Prostate gland (tissue), 2 donors: Measurements from ENCODE around the gene AIFM2. TPM values are rescaled to one million over a fixed set of nuclear protein-coding genes. Genes with fewer than 3 reads are reported as not detected.
A peak's percentile ranks its signal among the peaks of the same experiment; 100 is the strongest.
"Not testable (repeated sequence)": the region's sequence is repeated elsewhere in the genome, so short reads cannot be mapped to it uniquely, and the experiment has no call there.

Experiments used
- DNase-seq: peaks from one replicate; pipeline ENCODE4 v3.0.0-alpha.2; 2019; ENCODE audit warnings: low spot score
- H3K27ac ChIP-seq, 2 donors: fragments of 200-600 bp; sonication (generic); 2 replicates each; pipeline ENCODE4 v1.5.1; 2017 to 2019
- H3K27me3 ChIP-seq: fragments of 200-600 bp; sonication (generic); replicated peaks from 2 replicates; pipeline ENCODE4 v1.5.1; 2019; ENCODE audit not compliant: insufficient read depth
- H3K36me3 ChIP-seq, 2 donors: fragments of 200-600 bp; sonication (generic); 1 replicate in 1 of 2; 2 replicates in 1 of 2; pipeline versions ENCODE4 v1.5.1 to v1.8.1; 2017 to 2019
- H3K4me1 ChIP-seq: fragments of 200-600 bp; sonication (generic); replicated peaks from 2 replicates; pipeline ENCODE4 v1.5.1; 2019
- H3K4me3 ChIP-seq, 2 donors: fragments of 200-600 bp; sonication (generic); 2 replicates each; pipeline ENCODE4 v1.5.1; 2017 to 2019
- H3K9me3 ChIP-seq: fragments of 200-600 bp; sonication (generic); 2 replicates; pipeline ENCODE4 v1.5.1; 2017
- POLR2A ChIP-seq: fragments of 450-650 bp; IDR thresholded peaks from one replicate; pipeline ENCODE4 v1.6.1; 2016; ENCODE audit warnings: antibody characterized with exemption, mild to moderate bottlenecking
- POLR2AphosphoS5 ChIP-seq: sonication (generic); formaldehyde crosslinking; IDR thresholded peaks from one replicate; pipeline ENCODE4 v1.6.1; 2017; ENCODE audit warnings: antibody characterized with exemption
- WGBS: methylation state at CpG from one replicate; pipeline ENCODE4 v1.1.5; 2018; 5-methylcytosine and 5-hydroxymethylcytosine counted together
- intact Hi-C: fragments of 100-400 bp; cut with DNase I; formaldehyde crosslinking; loops from one replicate; pipeline ENCODE4 v1.14.2; 2022
- total RNA-seq, 2 donors: library from RNA; depleted of rRNA; stranded (reverse); fragments of >200 nt; gene quantifications; one replicate each; pipeline ENCODE4 v1.1.0, GENCODE V29; 2016
- TF ChIP-seq, protein P1 (sequence below), 4 experiments: fragments of 200-600 bp in 2 of 4; fragments of 450-650 bp in 2 of 4; sonication (generic) in 2 of 4; IDR thresholded peaks; 1 replicate in 3 of 4; 2 replicates in 1 of 4; pipeline ENCODE4 v1.5.1; 2016 to 2019; ENCODE audit warnings: antibody characterized with exemption in 4 of 4, mild to moderate bottlenecking in 2 of 4, moderate library complexity in 2 of 4

Gene AIFM2
- total RNA-seq, result 10 to 100 TPM; 10.7 to 12.2 TPM

DNA sequence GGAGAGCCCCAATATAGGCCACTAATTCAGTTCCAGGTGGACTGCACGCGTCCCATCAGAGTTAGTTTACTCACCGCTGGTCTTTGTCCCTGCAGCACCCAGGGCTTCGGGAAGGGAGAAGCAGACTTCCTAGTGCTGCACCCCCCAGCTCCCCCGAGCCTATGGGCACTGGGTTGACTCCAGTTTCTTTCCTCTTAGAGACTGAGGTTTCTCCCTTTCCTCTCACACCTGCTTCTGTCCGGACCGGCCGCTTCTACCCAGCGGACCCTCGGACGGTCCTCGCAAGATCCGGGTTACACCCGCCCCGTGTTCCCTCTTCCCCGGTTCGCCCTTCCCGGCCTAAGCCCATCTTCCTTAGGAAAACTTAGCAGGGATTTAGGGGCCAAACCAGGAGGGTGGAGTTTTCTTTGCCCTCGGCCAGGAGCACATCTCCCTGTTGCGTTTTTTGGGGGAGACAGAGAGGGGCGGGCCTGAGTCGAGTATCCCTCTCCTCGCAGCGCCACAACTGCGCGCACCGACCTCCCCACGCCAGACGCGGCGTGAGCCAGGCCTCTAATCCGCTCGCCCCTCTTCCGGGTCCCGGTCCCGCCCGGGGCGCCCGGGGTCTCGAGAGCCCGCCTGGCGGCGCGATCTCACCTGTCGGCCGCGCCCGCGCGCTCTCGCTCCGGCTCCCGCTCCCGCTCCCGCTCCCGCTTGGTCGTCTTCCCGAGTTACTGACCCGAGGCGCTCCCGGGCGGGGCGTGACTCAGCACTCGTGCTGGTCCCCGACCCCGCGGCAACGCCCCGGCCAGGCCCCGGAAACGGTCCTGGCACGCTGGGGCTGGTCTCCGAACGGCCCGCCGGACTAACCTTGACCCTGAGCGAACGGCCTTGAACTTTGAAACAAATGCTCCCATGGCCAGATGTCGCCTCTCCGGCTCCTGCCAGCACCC lies at the start of gene AIFM2:
TSS of gene AIFM2 (minus strand) at position 728 of the 932 bp plus-strand sequence. CDS start 8,741 bp downstream, outside the sequence.
- TF ChIP-seq POLR2AphosphoS5, result peak; percentile 35
- TF ChIP-seq POLR2A, result peak; percentile 66
- TF ChIP-seq, protein P1, sequence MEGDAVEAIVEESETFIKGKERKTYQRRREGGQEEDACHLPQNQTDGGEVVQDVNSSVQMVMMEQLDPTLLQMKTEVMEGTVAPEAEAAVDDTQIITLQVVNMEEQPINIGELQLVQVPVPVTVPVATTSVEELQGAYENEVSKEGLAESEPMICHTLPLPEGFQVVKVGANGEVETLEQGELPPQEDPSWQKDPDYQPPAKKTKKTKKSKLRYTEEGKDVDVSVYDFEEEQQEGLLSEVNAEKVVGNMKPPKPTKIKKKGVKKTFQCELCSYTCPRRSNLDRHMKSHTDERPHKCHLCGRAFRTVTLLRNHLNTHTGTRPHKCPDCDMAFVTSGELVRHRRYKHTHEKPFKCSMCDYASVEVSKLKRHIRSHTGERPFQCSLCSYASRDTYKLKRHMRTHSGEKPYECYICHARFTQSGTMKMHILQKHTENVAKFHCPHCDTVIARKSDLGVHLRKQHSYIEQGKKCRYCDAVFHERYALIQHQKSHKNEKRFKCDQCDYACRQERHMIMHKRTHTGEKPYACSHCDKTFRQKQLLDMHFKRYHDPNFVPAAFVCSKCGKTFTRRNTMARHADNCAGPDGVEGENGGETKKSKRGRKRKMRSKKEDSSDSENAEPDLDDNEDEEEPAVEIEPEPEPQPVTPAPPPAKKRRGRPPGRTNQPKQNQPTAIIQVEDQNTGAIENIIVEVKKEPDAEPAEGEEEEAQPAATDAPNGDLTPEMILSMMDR (IDR thresholded peaks at IDR 0.05), result peak in 2 of 4 experiments; percentile 29 to 40
- WGBS, result 7% methylated on average over 40 of the region's 80 CpGs
- H3K9me3 ChIP-seq, result no peaks in the 10 kb centered on the region
- intact Hi-C loops, result no loop called here
- H3K27ac ChIP-seq, result peak within 1 kb of the TSS; percentile 76
- no peaks in the 10 kb centered on the region for H3K36me3 ChIP-seq
- DNase-seq, result peak; percentile 57
- no peaks in the 10 kb centered on the region for H3K4me1 ChIP-seq
- H3K27me3 ChIP-seq, result no peaks in the 10 kb centered on the region
- H3K4me3 ChIP-seq, result peak within 1 kb of the TSS; percentile 62 to 68

DNA sequence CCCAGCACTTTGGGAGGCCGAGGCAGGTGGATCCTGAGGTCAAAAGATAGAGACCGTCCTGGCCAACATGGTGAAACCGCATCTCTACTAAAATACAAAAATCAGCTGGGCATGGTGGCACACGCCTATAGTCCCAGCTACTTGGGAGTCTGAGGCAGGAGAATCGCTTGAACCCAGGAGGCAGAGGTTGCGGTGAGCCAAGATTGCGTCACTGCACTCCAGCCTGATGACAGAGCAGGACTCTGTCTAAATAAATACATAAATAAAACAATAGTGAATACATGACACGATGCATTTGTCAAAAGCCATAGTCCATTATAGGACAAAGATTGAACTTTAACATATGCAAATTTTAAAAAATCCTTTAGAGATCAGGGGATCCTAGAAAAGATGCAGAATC lies 46.6 kb upstream of the AIFM2 start:
- H3K9me3 ChIP-seq, H3K4me1 ChIP-seq, H3K27ac ChIP-seq, intact Hi-C loops, H3K36me3 ChIP-seq, H3K27me3 ChIP-seq, DNase-seq, H3K4me3 ChIP-seq: not testable (repeated sequence)
- 93% methylated on average over 8 of the region's 8 CpGs for WGBS

DNA sequence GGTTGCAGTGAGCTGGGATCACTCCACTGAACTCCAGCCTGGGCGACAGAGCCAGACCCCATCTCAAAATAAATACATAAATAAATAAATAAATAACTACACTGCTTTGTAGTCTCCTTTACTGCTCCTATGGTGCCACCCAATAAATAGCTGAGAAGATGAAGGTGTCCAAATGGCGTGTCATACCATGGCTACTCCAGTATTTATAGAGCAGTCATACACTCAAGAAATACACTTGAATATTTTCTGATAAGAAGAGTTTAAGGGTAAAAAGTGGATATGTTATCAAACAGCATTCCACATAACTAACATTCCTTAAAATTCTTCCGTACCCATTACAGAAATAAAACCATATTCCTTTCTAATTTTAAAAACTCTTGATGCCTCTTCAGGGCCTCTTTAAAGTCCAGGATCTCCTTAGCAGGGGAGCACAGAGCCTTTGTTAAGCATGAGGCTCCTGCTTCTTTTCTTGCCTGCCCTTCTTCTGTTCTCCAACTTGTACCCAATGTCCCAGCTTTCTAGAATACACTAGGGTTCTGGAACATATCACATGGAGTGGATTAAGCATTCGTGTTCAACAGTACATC lies 45.6 kb upstream of the AIFM2 start:
- Histone ChIP-seq H3K27me3 (no peaks in the 10 kb centered on the region), H3K4me3 (no peak overlapping the region), H3K27ac (no peak overlapping the region), H3K36me3 (no peaks in the 10 kb centered on the region), H3K9me3 (no peaks in the 10 kb centered on the region), H3K4me1 (no peaks in the 10 kb centered on the region)
- WGBS, result 85% methylated on average over 4 of the region's 4 CpGs
- DNase-seq, result no peak
- intact Hi-C loops, result no loop called here
- TF ChIP-seq POLR2AphosphoS5 (no peak), POLR2A (no peak)
- TF ChIP-seq, protein P1 (IDR thresholded peaks at IDR 0.05), result no peak

DNA sequence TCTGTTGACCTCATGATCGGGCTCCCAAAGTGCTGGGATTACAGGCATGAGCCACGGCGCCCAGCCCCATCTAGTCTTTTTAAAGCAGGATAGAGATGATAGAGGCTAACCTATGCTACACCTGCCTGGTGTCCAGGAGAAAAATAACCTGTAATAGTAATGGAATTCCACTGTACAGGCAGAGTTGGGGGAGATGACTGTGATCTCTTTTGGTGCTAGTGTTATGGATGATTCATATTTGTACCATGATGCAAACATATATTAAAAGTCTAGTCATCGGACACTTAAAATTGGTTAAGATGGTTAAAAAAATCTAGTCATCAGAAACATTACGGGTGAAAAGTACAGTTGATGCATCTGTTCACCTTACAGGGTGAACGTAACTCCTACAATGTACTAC lies 43.8 kb upstream of the AIFM2 start:
- 84% methylated on average over 6 of the region's 6 CpGs for WGBS
- H3K4me3 ChIP-seq, result no peak overlapping the region

DNA sequence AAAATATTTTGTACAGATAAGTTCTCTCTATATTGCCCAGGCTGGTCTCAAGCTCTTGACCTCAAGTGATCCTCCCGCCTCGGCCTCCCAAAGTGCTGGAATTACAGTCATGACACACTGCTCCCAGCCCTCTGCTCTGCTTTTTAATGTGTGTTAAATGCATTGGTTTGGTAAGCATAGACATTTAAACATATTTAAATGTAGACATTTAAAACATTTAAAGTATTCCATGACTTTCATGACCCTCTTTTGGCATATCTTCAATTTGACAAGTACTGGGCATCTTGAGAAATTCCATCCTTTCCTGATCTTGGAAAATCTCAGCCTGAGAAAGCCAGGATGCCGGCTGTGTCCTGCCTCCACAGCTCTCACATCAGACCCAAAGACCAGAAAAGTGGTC lies 42.9 kb upstream of the AIFM2 start:
- intact Hi-C loops, result no loop called here
- H3K9me3 ChIP-seq, result no peaks in the 10 kb centered on the region
- no peak overlapping the region for H3K27ac ChIP-seq
- TF ChIP-seq POLR2A (no peak), POLR2AphosphoS5 (no peak)
- TF ChIP-seq, protein P1 (IDR thresholded peaks at IDR 0.05), result no peak
- DNase-seq, result no peak
- H3K4me3 ChIP-seq, result no peak overlapping the region
- no peaks in the 10 kb centered on the region for H3K27me3 ChIP-seq
- no peaks in the 10 kb centered on the region for H3K36me3 ChIP-seq
- WGBS, result 97% methylated on average over 3 of the region's 3 CpGs
- no peaks in the 10 kb centered on the region for H3K4me1 ChIP-seq

More for the DNA sequence above, 43.8 kb upstream of the AIFM2 start:
- Histone ChIP-seq H3K4me1 (no peaks in the 10 kb centered on the region), H3K27me3 (no peaks in the 10 kb centered on the region), H3K27ac (no peak overlapping the region), H3K9me3 (no peaks in the 10 kb centered on the region), H3K36me3 (no peaks in the 10 kb centered on the region)
- DNase-seq, result no peak
- TF ChIP-seq POLR2A (no peak), POLR2AphosphoS5 (no peak)
- TF ChIP-seq, protein P1 (IDR thresholded peaks at IDR 0.05), result no peak
- intact Hi-C loops, result no loop called here
